Measurements from ENCODE around the gene P3H4. TPM values are rescaled to one million over a fixed set of nuclear protein-coding genes. Genes with fewer than 3 reads are reported as not detected.

P3H4 gene, protein sequence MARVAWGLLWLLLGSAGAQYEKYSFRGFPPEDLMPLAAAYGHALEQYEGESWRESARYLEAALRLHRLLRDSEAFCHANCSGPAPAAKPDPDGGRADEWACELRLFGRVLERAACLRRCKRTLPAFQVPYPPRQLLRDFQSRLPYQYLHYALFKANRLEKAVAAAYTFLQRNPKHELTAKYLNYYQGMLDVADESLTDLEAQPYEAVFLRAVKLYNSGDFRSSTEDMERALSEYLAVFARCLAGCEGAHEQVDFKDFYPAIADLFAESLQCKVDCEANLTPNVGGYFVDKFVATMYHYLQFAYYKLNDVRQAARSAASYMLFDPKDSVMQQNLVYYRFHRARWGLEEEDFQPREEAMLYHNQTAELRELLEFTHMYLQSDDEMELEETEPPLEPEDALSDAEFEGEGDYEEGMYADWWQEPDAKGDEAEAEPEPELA
- total RNA-seq, result 67.0 and 95.6 TPM in 2 replicates

DNA sequence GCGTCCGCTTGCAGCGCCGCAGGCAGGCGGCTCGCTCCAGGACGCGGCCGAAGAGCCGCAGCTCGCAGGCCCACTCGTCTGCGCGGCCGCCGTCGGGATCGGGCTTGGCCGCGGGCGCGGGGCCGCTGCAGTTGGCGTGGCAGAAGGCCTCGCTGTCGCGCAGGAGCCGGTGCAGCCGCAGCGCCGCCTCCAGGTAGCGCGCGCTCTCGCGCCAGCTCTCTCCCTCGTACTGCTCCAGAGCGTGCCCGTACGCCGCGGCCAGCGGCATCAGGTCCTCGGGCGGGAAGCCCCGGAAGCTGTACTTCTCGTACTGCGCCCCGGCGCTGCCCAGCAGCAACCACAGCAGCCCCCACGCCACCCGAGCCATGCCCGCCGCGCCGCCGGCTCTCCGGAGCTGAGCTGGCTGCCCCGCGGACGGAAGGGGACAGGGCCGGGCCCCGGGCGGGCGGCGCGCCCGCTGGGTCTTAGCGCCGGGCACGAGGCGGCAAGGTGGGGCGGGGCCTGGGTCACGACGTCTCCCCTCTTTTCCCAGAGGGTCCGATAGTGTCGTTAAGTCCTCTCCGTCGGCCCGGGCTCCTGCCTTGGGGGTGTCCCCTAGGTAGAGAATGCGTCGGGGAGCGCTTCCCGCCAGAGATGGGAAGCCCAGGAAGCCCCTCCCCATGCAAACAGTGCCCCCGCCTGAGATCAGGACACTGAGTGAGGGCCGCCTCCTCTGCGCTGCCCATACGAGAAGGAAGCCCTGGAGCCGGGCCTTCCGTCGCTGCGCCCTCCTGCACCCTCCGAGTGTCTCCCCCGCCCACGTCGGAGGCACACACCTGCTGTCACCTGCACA lies at the start of gene P3H4:
P3H4 (minus strand) TSS at position 401 of the 832 bp plus-strand sequence; CDS start at position 367, 34 bp downstream.

DNA sequence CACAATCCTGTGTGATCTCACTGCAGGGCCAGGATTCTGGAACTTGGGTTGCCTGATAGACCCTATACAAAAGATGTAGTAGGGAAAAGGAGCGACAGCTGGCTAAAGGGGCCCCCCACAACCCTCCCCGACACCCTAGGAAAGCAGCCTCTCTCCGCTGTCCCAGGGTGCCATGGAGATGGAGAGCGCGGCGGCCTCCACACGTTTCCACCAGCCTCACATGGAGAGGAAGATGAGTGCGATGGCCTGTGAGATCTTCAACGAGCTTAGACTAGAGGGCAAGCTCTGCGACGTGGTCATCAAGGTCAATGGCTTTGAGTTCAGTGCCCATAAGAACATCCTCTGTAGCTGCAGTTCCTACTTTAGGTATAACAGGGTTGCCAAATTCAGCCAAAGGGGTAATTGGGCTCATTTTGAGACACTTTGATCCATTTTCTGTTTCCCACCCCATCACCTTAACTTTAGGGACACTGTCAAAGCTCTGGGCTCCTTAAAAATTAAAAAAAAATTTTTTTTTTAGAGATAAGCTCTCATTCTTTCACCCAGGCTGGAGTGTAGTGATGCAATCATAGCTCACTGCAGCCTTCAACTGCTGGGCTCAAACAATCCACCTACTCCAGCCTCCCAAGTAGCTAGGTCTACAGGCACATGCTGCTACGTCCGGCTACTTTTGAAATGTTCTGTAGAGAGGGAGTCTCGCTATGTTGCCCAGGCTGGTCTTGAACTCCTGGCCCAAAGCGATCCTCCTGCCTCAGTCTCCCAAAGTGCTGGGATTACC lies 26.2 kb upstream of the P3H4 start, which contains the start of gene KLHL10:
KLHL10 (plus strand) TSS at position 65 of the 778 bp plus-strand sequence; CDS start at position 173, 108 bp downstream.

DNA sequence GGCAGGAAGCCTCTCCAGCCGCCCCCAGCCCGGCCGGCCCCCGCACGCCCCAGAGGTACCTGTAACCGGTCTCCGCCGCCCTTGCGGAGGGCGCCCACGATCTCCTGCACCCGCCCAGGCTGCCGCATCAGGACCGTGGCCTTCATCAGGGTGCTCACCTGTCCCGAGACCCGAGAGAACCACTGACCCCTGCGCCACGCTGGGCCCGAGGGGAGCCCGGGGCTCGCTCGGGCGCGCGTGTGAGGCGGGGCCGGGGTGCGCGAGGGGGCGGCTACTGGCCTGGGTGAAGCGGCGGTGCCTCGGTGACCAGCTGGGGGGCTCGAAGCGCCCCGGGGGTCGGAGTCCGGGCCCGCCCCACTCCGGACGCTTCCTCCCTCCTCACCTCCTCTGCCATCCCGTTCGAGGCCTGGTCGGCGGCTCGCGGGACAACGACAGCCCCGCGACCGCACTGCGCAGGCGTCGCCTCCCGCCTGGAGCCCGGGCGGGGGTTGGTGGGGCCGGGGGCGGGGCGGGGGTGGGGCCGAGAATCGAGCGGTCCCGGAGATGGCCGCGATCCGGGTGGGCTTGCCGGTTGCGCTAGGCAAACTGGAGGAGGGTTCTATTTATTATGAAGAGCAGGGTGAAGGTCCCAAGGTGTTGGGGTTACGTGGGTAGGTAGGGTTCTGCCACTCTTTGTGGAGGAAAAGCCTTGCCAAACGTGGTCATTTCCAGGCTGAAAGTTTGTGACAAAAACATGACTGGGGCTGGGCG lies 24.2 kb upstream of the P3H4 start, which contains the start of gene NT5C3B:
NT5C3B (minus strand) TSS at position 433 of the 750 bp plus-strand sequence; CDS start at position 394, 39 bp downstream.

DNA sequence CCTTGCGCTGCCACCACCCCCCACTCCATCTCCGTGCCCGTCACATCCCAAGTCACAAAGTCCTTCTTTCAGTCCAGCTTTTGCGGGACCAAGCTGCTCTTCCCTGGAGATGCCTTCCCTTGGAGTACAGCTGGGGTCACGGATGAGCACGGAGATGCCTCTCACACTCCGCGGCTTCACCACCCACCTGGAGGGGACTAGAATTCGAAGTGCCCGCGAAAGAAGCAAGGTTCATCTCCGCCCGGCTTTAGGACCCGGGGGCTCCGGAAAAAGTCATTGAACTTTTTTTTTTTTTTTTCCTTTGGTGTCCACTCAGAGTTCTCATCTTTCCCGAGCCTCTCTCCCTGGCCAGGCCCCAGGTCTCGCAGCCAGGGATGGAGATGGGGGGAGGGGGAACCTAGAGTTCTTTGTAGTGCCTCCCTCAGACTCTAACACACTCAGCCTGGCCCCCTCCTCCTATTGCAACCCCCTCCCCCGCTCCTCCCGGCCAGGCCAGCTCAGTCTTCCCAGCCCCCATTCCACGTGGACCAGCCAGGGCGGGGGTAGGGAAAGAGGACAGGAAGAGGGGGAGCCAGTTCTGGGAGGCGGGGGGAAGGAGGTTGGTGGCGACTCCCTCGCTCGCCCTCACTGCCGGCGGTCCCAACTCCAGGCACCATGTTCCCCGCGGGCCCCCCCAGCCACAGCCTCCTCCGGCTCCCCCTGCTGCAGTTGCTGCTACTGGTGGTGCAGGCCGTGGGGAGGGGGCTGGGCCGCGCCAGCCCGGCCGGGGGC lies 817 bp upstream of the P3H4 start, which contains the start of gene FKBP10:
FKBP10 (plus strand) TSS at position 624 of the 771 bp plus-strand sequence; CDS start at position 655, 31 bp downstream.

DNA sequence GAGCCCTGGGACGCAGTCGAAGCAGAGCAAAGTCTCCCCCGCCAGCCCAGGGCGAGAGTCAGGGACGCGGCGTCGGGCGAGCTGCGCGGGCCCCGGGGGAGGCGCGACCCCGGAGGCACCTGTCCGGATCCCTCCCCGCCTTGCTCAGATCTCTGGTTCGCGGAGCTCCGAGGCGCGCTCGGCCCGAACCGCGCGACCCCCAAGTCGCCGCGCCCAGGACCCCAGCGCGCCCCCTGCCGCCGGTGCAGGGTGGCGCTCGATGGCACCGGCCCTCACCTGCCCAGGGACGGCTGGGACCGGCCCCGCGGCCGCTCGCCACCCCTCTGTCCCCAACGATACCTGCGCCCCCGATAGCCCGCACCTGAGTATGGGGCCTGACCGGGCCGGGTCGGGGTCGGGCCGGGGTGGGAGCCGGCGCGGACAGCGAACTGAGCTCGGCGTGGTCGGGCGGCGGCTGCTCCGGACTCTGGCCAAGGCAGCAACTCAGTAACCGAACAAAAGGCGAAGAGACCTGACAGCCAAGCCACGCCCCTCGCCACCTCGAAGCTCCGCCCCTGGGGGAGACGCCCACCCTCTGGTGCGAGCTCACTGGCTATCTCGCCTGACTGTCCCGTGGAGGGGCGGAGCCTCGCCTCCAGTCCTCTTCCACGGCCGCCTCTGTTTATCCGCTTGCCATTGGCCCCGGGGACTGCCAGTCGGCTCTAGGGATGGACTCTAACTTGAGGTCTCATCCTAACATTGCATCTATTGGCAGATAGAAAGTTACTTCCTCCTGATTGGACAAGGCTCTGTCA lies 25.3 kb downstream of the P3H4 start, which contains the start of gene JUP:
JUP (minus strand) TSS at position 485 of the 794 bp plus-strand sequence. CDS start 14,857 bp downstream, outside the sequence.

Other genes starting within 250 kb of the P3H4 start
- gene KRT9, start 239.9 kb downstream of the P3H4 start, total RNA-seq, result not detected in 2 replicates
- gene KRT14, start 225.1 kb downstream of the P3H4 start, total RNA-seq, result 1.0 TPM in 1 of 2 replicates, not detected in the other
- not detected in 2 replicates for gene KRT16, start 199.2 kb downstream of the P3H4 start, total RNA-seq
- 0.66 and 5.2 TPM in 2 replicates for gene KRT17, start 187.4 kb downstream of the P3H4 start, total RNA-seq
- 88.9 and 135 TPM in 2 replicates for gene EIF1, start 123.1 kb downstream of the P3H4 start, total RNA-seq
- gene GAST, start 99.6 kb downstream of the P3H4 start, total RNA-seq, result not detected in 2 replicates
- gene HAP1, start 77.3 kb downstream of the P3H4 start, total RNA-seq, result 0.14 and 0.44 TPM in 2 replicates
- gene JUP, start 25.2 kb downstream of the P3H4 start, total RNA-seq, result 241 and 249 TPM in 2 replicates
- gene FKBP10, start 1.1 kb upstream of the P3H4 start, total RNA-seq, result 283 and 563 TPM in 2 replicates
- gene NT5C3B, start 24.3 kb upstream of the P3H4 start, total RNA-seq, result 78.0 and 79.9 TPM in 2 replicates
- under 0.01 TPM in 1 of 2 replicates, not detected in the other for gene KLHL10, start 25.9 kb upstream of the P3H4 start, total RNA-seq
- 27.4 and 44.2 TPM in 2 replicates for gene KLHL11, start 53.5 kb upstream of the P3H4 start, total RNA-seq
- gene ACLY, start 107.0 kb upstream of the P3H4 start, total RNA-seq, result 417 and 421 TPM in 2 replicates
- 0.57 and 1.3 TPM in 2 replicates for gene ODAD4, start 118.7 kb upstream of the P3H4 start, total RNA-seq
- 59.5 and 98.2 TPM in 2 replicates for gene CNP, start 154.8 kb upstream of the P3H4 start, total RNA-seq
- 80.7 and 97.4 TPM in 2 replicates for gene DNAJC7, start 205.5 kb upstream of the P3H4 start, total RNA-seq
- 55.8 and 60.4 TPM in 2 replicates for gene NKIRAS2, start 208.1 kb upstream of the P3H4 start, total RNA-seq
- gene C17orf113, start 238.7 kb upstream of the P3H4 start, total RNA-seq, result under 0.01 and 0.22 TPM in 2 replicates